ENCODE measurements around the gene FEZ2. TPM values are rescaled to one million over a fixed set of nuclear protein-coding genes. Genes with fewer than 3 reads are reported as not detected.

The FEZ2 gene
- total RNA-seq, 1 experiment from 2014 or later: 14.8 TPM

DNA sequence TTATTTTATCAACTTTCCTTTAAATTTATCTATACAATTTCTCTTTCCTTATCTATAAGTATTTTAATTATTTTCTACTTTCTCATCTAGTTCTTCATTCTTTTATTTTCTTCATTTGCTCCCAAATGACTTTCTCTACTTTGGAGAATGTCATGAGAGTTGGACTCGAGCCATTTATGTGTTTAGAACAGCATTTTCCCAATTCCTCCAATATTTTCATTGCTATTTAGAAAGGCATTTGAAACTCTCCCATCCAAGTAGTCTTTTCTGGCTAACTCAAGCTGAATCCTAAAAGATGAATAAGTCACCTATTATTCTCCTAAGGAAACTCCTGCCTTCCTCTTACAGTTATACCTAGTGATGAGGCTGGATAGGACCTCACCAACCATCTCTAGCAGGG lies 15.8 kb upstream of the FEZ2 start:
- TF ChIP-seq POLR2A (IDR thresholded peaks at IDR 0.05; ENCODE audit: borderline replicate concordance, extremely low read depth, insufficient read depth, insufficient read length) (no peak), FOSL1 (IDR thresholded peaks at IDR 0.05; ENCODE audit: low read depth) (no peak), EZH2 (IDR thresholded peaks at IDR 0.05) (no peak), SP1 (IDR thresholded peaks at IDR 0.05; ENCODE audit: low read depth) (no peak), YY1 (IDR thresholded peaks at IDR 0.05; ENCODE audit: extremely low read depth, insufficient replicate concordance, low read depth, low read length) (no peak), SIN3A (IDR thresholded peaks at IDR 0.05; ENCODE audit: low read depth) (no peak)
- Histone ChIP-seq H3K9me2 (ENCODE audit: insufficient read depth) (no peaks in the 10 kb centered on the region), H3K27ac (ENCODE audit: low read depth, low read length) (no peak overlapping the region), H4K20me1 (ENCODE audit: insufficient read depth) (no peaks in the 10 kb centered on the region), H3K9ac (ENCODE audit: low read length) (no peak overlapping the region), H3K4me3 (replicated peaks in 1 of 2; ENCODE audit: low read depth in 1 of 2, low read length in 2 of 2) (no peak overlapping the region), H3K4me1 (ENCODE audit: control insufficient read depth in 1 of 2, insufficient read depth in 2 of 2, low read length in 2 of 2) (peaks cover 0 to 4% of the 10 kb centered on the region in 2 experiments; a peak in 2 of 4 replicates), H2AFZ (ENCODE audit: low read depth, low read length, poor library complexity, severe bottlenecking) (no peak overlapping the region), H3K36me3 (ENCODE audit: control insufficient read depth in 1 of 2, insufficient read depth in 2 of 2, low read length in 2 of 2) (no peaks in the 10 kb centered on the region), H3K4me2 (ENCODE audit: low read length) (no peak overlapping the region), H3K79me2 (ENCODE audit: insufficient read depth, low read length) (no peaks in the 10 kb centered on the region), H3K27me3 (ENCODE audit: insufficient read depth, low read length) (no peaks in the 10 kb centered on the region), H3K9me3 (ENCODE audit: control insufficient read depth in 1 of 2, insufficient read depth in 1 of 2, low read depth in 1 of 2, low read length in 2 of 2) (no peaks in the 10 kb centered on the region)
- DNase-seq (ENCODE audit: low read depth, low spot score) (no peak), ATAC-seq (no peak)
- intact Hi-C loops (cut with micrococcal nuclease): no loop called here
- ChIA-PET CTCF (no interaction called here), RAD21 (ENCODE audit: low non-redundant PET in 1 of 2, low total read pairs in 2 of 2, uncharacterized antibody in 2 of 2, unreplicated experiment in 2 of 2) (no interaction called here), POLR2A (no interaction called here)
- BruUV-seq (replicated peaks): no TSS peak

DNA sequence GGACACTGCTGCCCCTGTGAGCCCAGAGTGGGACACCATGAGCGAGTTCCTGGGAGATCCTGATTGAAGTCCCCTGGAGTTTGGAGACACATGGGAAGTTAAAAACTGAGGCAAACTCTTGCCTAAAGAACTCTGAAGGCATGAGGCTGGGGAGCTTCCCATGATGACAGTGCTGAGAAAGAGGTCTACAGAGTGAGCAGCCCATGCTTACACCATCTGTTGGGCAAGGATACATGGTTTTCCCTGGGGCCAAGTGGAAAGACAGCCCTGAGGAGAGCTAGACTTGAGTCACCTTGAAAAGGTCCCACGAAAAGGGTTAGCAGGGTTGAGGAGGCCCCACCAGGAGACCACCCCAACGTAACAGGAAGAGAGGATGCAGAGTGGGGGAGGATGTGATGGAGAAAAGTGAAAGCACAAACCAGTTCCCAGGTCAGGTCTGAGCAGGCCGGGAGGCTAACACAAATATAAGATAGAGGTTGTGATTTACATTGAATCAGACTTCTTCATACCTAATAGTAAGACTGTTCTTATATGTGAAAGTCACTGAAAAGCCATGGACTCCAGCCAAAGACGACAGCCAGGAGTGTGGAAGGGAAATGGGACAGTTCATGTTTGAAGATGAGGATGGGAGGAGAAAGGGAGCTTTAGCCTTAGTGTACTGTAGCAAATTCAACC lies 13.5 kb upstream of the FEZ2 start:
- Histone ChIP-seq H3K36me3 (ENCODE audit: control insufficient read depth in 1 of 2, insufficient read depth in 2 of 2, low read length in 2 of 2) (no peaks in the 10 kb centered on the region), H3K4me3 (replicated peaks in 1 of 2; ENCODE audit: low read depth in 1 of 2, low read length in 2 of 2) (no peak overlapping the region), H3K79me2 (ENCODE audit: insufficient read depth, low read length) (no peaks in the 10 kb centered on the region), H3K9me3 (ENCODE audit: control insufficient read depth in 1 of 2, insufficient read depth in 1 of 2, low read depth in 1 of 2, low read length in 2 of 2) (no peaks in the 10 kb centered on the region), H4K20me1 (ENCODE audit: insufficient read depth) (no peaks in the 10 kb centered on the region), H3K9me2 (ENCODE audit: insufficient read depth) (no peaks in the 10 kb centered on the region), H3K27ac (ENCODE audit: low read depth, low read length) (no peak overlapping the region), H3K4me2 (ENCODE audit: low read length) (no peak overlapping the region), H3K27me3 (ENCODE audit: insufficient read depth, low read length) (no peaks in the 10 kb centered on the region), H2AFZ (ENCODE audit: low read depth, low read length, poor library complexity, severe bottlenecking) (no peak overlapping the region), H3K9ac (ENCODE audit: low read length) (no peak overlapping the region), H3K4me1 (ENCODE audit: control insufficient read depth in 1 of 2, insufficient read depth in 2 of 2, low read length in 2 of 2) (no peaks in the 10 kb centered on the region)
- DNase-seq (ENCODE audit: low read depth, low spot score): no peak
- TF ChIP-seq FOSL1 (IDR thresholded peaks at IDR 0.05; ENCODE audit: low read depth) (no peak), EZH2phosphoT487 (IDR thresholded peaks at IDR 0.05; ENCODE audit: borderline replicate concordance) (no peak), ZFX (IDR thresholded peaks at IDR 0.05) (no peak), CEBPB (IDR thresholded peaks at IDR 0.05; ENCODE audit: low read depth) (no peak), POLR2AphosphoS5 (IDR thresholded peaks at IDR 0.05; ENCODE audit: low read depth, low read length) (no peak), EGR1 (IDR thresholded peaks at IDR 0.05; ENCODE audit: low read depth) (no peak)
- RAD21 ChIA-PET (ENCODE audit: low non-redundant PET in 1 of 2, low total read pairs in 2 of 2, uncharacterized antibody in 2 of 2, unreplicated experiment in 2 of 2): no interaction called here
- POLR2A ChIA-PET: no interaction called here
- ATAC-seq: no peak
- CTCF ChIA-PET: no interaction called here
- BruUV-seq (replicated peaks): no TSS peak
- intact Hi-C loops (cut with micrococcal nuclease): no loop called here
